ENCODE measurements around the gene MTHFD2L. TPM values are rescaled to one million over a fixed set of nuclear protein-coding genes. Genes with fewer than 3 reads are reported as not detected.

MTHFD2L gene
- total and polyA plus RNA-seq, 2 of the 8 experiments (the other 6 are each of a cell fraction or from before 2014, with no cell fraction given), result 5.4 to 15.0 TPM

DNA sequence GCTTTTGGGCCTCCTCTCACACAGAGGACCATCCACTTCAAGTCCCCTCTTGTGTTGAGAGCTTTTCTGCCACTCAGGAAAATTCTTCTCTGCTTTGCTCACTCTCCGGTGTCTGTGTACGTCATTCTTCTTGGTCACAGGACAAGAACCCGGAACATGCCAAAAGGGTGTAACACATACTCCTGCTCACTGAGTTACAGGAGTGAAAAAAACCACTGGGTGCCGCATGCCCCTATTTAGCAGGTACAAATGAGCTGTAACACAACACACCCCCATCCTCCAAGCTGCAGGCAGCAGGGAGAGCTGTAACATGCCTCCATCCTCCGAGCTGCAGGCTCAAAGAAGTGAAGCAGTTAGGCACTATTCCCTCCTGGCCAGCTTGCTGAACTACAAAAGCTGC lies 45.9 kb upstream of the MTHFD2L start (continued):
- no peak for TF ChIP-seq RBBP5 (IDR thresholded peaks at IDR 0.05; ENCODE audit: borderline replicate concordance, low read depth, low read length)

Data from H1 (cell line).